SU-DHL-6 (cell line): Measurements from ENCODE around the gene TCEAL4.

Experiments used
- EZH2phosphoT487 ChIP-seq: fragments of 200-600 bp; sonication (generic), shearing (Covaris generic); conservative IDR thresholded peaks from 2 replicates; pipeline ENCODE4 v1.6.1; 2018; ENCODE audit warnings: mild to moderate bottlenecking, antibody characterized with exemption, low read length, moderate library complexity, mixed read lengths
- TF ChIP-seq, protein P1 (sequence below): fragments of 200-600 bp; sonication (generic); IDR thresholded peaks from one replicate; pipeline ENCODE4 v1.5.1; 2017; ENCODE audit warnings: antibody characterized with exemption, mild to moderate bottlenecking, low read length, moderate library complexity; ENCODE audit not compliant: insufficient read depth, poor library complexity, severe bottlenecking

DNA sequence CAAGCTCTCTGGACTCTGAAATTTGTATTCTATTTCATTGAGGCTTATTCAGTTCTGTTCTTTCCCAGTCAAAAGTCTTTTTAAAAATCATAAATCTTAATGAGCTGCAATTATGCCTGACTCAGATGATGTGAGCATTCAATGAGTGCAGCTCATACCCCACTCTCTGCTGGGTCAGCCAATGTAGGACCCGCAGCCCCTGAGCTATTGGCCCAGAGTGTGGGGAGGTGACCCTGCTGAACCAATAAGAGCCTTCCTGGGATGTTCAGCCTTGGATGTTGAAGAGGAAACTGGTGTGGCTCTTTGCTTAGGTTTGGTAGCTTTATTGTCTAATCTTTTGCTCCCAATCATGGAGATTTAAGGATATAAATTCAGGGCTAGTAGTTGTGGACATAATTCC lies 12.1 kb upstream of the TCEAL4 start:
- TF ChIP-seq, protein P1, sequence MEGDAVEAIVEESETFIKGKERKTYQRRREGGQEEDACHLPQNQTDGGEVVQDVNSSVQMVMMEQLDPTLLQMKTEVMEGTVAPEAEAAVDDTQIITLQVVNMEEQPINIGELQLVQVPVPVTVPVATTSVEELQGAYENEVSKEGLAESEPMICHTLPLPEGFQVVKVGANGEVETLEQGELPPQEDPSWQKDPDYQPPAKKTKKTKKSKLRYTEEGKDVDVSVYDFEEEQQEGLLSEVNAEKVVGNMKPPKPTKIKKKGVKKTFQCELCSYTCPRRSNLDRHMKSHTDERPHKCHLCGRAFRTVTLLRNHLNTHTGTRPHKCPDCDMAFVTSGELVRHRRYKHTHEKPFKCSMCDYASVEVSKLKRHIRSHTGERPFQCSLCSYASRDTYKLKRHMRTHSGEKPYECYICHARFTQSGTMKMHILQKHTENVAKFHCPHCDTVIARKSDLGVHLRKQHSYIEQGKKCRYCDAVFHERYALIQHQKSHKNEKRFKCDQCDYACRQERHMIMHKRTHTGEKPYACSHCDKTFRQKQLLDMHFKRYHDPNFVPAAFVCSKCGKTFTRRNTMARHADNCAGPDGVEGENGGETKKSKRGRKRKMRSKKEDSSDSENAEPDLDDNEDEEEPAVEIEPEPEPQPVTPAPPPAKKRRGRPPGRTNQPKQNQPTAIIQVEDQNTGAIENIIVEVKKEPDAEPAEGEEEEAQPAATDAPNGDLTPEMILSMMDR: no peak
- no peak for TF ChIP-seq EZH2phosphoT487
